RWPE1 (cell line): ENCODE results near the gene TBX15.

Experiments
- CTCF ChIA-PET: fragments of 350-600 bp; sonication (Branson Sonifier 250); formaldehyde crosslinking; extraction: SDS; loops from one replicate; lab custom pipeline; 2021; lab: Yijun Ruan, JAX
- POLR2A ChIA-PET: fragments of 400-600 bp; formaldehyde crosslinking; extraction: SDS; loops from one replicate; lab custom pipeline; 2020; ENCODE audit warnings: antibody characterized with exemption; ENCODE audit not compliant: low non-redundant PET; lab: Yijun Ruan, JAX
- DNase-seq: peaks from one replicate; pipeline ENCODE4 v3.0.0; 2012; ENCODE audit warnings: low spot score
- H3K27ac ChIP-seq: fragments of 450-650 bp; 2 replicates; pipeline ENCODE4 v1.5.1; 2017
- TF ChIP-seq, protein P1 (sequence below): fragments of 450-650 bp; conservative IDR thresholded peaks from 2 replicates; pipeline ENCODE4 v1.5.1; 2017; ENCODE audit warnings: low read depth, mild to moderate bottlenecking

Gene TBX15

DNA sequence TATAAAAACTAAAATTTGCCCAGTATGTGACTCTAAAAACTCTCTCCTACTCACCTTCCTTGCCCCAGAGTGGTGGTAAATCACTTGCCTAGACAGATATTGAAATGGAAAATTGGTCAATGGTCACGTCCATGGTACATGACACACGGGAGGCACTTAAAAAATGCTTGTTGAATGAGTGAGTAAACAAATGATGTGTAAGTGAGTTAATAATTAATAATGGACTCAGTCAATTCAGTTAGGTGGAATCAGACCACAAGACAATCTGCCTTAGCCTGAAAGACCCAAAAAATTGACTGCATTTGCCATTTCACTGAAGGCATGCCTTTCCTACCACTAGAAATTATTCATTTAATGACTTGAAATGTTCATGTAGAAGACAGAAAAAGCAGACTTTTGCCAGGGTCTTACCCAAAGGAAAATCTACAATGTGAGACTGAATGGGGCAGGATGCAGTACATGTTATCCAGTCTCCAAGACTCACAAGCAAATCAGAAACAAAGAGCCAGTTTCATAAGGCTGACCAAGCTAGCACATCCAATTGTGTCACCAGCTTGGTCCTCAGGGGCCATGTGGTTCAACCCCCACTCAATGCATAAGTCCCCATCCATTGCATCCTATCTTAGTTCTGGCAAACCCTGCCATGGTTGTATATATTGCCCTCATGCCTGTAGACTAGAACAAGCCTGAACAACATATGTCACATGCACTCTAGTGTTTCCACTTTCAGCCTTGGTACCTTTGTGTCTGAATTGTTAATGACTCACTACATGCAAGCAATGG is 73.6 kb downstream of the TBX15 start:
- TF ChIP-seq, protein P1, sequence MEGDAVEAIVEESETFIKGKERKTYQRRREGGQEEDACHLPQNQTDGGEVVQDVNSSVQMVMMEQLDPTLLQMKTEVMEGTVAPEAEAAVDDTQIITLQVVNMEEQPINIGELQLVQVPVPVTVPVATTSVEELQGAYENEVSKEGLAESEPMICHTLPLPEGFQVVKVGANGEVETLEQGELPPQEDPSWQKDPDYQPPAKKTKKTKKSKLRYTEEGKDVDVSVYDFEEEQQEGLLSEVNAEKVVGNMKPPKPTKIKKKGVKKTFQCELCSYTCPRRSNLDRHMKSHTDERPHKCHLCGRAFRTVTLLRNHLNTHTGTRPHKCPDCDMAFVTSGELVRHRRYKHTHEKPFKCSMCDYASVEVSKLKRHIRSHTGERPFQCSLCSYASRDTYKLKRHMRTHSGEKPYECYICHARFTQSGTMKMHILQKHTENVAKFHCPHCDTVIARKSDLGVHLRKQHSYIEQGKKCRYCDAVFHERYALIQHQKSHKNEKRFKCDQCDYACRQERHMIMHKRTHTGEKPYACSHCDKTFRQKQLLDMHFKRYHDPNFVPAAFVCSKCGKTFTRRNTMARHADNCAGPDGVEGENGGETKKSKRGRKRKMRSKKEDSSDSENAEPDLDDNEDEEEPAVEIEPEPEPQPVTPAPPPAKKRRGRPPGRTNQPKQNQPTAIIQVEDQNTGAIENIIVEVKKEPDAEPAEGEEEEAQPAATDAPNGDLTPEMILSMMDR: no peak
- H3K27ac ChIP-seq: no peak overlapping the region
- ChIA-PET POLR2A (no interaction called here), CTCF (interaction anchor here (0.7 kb wide), 1 partner anchor 19 kb away, joined by 3 read pairs; no protein-coding TSS in a partner anchor)
- no peak for DNase-seq

DNA sequence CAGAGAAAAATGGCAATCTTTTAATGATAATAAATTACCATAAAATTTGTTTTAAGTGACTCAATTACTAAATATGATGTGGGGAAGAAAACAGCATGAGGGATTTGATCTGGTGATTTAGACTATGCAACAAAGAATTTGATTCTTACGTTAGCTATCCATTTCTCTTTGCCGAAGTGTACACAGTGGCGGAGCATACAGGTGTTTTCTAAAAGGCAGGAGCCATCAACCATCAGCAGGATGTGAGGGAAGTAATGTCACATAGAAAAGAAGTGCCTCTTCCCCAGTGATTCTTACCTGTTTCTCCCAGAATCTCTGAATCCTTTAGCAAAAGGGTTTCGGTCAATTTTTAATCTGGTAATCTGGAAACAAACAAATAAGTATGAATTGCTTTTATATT is 74.3 kb downstream of the TBX15 start:
- TF ChIP-seq, protein P1: no peak
- ChIA-PET POLR2A (no interaction called here), CTCF (interaction anchor here (0.7 kb wide), 1 partner anchor 20 kb away, joined by 3 read pairs; no protein-coding TSS in a partner anchor)
- no peak for DNase-seq
- H3K27ac ChIP-seq: no peak overlapping the region

DNA sequence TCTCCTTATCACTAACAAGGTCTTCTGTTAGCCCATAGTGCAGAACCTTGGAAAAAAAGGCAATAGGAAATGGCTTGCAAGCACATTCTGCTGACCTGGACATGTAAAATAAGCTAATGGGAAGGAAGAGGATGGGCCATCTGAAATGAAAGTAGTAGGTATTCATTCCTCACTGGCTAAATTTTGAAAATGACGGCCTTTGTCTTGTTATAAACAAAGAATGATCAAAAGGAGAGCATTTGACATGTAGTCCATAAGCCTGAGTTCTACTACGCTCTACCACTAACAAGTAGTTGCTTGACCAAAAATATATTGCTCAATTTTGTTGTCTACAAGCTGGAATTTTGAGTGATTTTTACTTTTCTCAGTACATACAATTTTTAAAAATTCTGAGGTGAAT is 75.6 kb downstream of the TBX15 start:
- H3K27ac ChIP-seq: no peak overlapping the region
- TF ChIP-seq, protein P1: no peak
- CTCF ChIA-PET: no interaction called here
- POLR2A ChIA-PET: no interaction called here
- DNase-seq: no peak

DNA sequence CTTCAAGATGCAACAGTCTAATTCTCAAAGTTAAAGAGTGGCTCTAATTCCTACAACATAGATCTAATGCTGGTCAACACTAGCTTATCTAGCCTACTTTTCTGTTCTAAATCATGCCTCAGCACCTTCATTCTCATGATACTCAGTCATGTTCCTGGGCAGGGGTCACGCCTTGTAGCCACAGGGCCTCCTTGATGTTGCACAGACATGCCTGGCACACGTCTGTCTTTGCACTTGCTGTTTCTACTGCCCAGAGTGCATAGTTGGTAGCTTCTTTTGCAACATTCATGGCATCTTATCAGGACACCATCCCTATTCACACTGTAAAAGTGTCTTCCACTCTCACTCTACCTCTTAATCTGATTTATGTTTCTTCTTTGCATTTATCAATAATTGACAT is 76.6 kb downstream of the TBX15 start:
- POLR2A ChIA-PET: no interaction called here
- no peak overlapping the region for H3K27ac ChIP-seq
- TF ChIP-seq, protein P1: no peak
- CTCF ChIA-PET: interaction anchor here (0.6 kb wide), 1 partner anchor 188 kb away, joined by 4 read pairs; no protein-coding TSS in a partner anchor
- DNase-seq: peak; percentile 5

DNA sequence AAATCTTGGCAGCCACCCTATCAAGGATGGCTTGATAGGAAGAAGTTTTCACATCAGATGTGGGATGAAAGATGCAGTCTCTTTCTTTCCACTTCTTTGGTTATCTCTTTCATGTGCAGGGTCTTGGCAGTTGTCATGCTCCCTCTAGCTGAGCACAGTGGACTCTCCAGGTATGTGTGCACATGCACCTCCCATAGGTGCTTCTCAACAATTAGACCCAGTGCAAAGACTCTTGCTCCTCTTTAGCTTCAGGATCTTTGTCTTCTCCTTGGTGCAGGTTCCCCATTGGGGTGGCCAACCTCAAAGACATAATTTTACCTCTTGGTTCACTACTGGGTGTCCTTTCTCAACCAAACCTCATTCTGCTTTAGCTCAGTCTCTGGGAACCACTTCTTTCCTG is 80.7 kb downstream of the TBX15 start:
- ChIA-PET POLR2A (no interaction called here), CTCF (no interaction called here)
- DNase-seq: no peak
- TF ChIP-seq, protein P1: no peak
- no peak overlapping the region for H3K27ac ChIP-seq

DNA sequence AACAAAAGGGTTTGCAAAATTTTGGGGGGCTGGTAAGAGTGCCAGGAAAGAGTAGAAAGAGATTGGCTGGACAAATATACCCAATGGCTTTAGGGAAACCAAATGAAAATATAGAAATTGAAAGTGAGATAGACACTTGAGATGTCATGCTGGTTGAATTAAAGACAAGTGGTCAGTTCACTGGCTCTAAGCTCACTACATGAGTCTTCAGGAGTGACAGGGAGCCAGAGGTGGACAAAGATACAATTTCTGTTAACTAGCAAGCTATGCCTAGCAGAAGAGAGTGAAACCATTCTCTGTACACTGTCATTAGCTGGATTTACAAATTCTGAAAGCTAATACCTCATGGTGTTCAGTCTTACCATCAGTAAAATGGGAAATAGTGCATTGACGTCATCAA is 82.5 kb downstream of the TBX15 start:
- TF ChIP-seq, protein P1: no peak
- no peak for DNase-seq
- CTCF ChIA-PET: no interaction called here
- no peak overlapping the region for H3K27ac ChIP-seq
- POLR2A ChIA-PET: no interaction called here
